ENCODE data around the gene MID2. TPM values are rescaled to one million over a fixed set of nuclear protein-coding genes. Genes with fewer than 3 reads are reported as not detected.

Gene MID2
- total RNA-seq, 1 experiment from 2014 or later: 5.1 TPM

GRCh38 chrX:107836958-107837357 lies 11.3 kb downstream of the MID2 start:
- POLR2A ChIA-PET: no interaction called here
- H3K9me3 ChIP-seq (ENCODE audit: control insufficient read depth in 1 of 2, insufficient read depth in 1 of 2, low read depth in 1 of 2, low read length in 2 of 2): no peaks in the 10 kb centered on the region
- H3K27ac ChIP-seq (ENCODE audit: low read depth, low read length): no peak overlapping the region
- no TSS peak for BruUV-seq (replicated peaks)
- no peak overlapping the region for H2AFZ ChIP-seq (ENCODE audit: low read depth, low read length, poor library complexity, severe bottlenecking)
- intact Hi-C loops (cut with micrococcal nuclease): no loop called here
- RAD21 ChIA-PET (ENCODE audit: low non-redundant PET in 1 of 2, low total read pairs in 2 of 2, uncharacterized antibody in 2 of 2, unreplicated experiment in 2 of 2): no interaction called here
- H3K4me3 ChIP-seq (replicated peaks in 1 of 2; ENCODE audit: low read depth in 1 of 2, low read length in 2 of 2): no peak overlapping the region
- H4K20me1 ChIP-seq (ENCODE audit: insufficient read depth): no peaks in the 10 kb centered on the region
- TF ChIP-seq, protein P1, sequence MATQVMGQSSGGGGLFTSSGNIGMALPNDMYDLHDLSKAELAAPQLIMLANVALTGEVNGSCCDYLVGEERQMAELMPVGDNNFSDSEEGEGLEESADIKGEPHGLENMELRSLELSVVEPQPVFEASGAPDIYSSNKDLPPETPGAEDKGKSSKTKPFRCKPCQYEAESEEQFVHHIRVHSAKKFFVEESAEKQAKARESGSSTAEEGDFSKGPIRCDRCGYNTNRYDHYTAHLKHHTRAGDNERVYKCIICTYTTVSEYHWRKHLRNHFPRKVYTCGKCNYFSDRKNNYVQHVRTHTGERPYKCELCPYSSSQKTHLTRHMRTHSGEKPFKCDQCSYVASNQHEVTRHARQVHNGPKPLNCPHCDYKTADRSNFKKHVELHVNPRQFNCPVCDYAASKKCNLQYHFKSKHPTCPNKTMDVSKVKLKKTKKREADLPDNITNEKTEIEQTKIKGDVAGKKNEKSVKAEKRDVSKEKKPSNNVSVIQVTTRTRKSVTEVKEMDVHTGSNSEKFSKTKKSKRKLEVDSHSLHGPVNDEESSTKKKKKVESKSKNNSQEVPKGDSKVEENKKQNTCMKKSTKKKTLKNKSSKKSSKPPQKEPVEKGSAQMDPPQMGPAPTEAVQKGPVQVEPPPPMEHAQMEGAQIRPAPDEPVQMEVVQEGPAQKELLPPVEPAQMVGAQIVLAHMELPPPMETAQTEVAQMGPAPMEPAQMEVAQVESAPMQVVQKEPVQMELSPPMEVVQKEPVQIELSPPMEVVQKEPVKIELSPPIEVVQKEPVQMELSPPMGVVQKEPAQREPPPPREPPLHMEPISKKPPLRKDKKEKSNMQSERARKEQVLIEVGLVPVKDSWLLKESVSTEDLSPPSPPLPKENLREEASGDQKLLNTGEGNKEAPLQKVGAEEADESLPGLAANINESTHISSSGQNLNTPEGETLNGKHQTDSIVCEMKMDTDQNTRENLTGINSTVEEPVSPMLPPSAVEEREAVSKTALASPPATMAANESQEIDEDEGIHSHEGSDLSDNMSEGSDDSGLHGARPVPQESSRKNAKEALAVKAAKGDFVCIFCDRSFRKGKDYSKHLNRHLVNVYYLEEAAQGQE (IDR thresholded peaks at IDR 0.05; ENCODE audit: low read depth): no peak
- TF ChIP-seq EZH2 (IDR thresholded peaks at IDR 0.05) (no peak), JUND (IDR thresholded peaks at IDR 0.05) (no peak), CEBPB (IDR thresholded peaks at IDR 0.05; ENCODE audit: low read depth) (no peak), FOSL1 (IDR thresholded peaks at IDR 0.05; ENCODE audit: low read depth) (no peak), POLR2AphosphoS5 (IDR thresholded peaks at IDR 0.05; ENCODE audit: low read depth, low read length) (no peak)
- H3K79me2 ChIP-seq (ENCODE audit: insufficient read depth, low read length): no peaks in the 10 kb centered on the region
- DNase-seq (ENCODE audit: low read depth, low spot score) (no peak), ATAC-seq (no peak)
- H3K9me2 ChIP-seq (ENCODE audit: insufficient read depth): no peaks in the 10 kb centered on the region
- no peak overlapping the region for H3K9ac ChIP-seq (ENCODE audit: low read length)
- H3K36me3 ChIP-seq (ENCODE audit: control insufficient read depth in 1 of 2, insufficient read depth in 2 of 2, low read length in 2 of 2): no peaks in the 10 kb centered on the region; a peak in 1 of 4 replicates
- CTCF ChIA-PET: no interaction called here
- no peak overlapping the region for H3K4me2 ChIP-seq (ENCODE audit: low read length)
- H3K4me1 ChIP-seq (ENCODE audit: control insufficient read depth in 1 of 2, insufficient read depth in 2 of 2, low read length in 2 of 2): no peaks in the 10 kb centered on the region
- no peaks in the 10 kb centered on the region for H3K27me3 ChIP-seq (ENCODE audit: insufficient read depth, low read length)

DNA sequence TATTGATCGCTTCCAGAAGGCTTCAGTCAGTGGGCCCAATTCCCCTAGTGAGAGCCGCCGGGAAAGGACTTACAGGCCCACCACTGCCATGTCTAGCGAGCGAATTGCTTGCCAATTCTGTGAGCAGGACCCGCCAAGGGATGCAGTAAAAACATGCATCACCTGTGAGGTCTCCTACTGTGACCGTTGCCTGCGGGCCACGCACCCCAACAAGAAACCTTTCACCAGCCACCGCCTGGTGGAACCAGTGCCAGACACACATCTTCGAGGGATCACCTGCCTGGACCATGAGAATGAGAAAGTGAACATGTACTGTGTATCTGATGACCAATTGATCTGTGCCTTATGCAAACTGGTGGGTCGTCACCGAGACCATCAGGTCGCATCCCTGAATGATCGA lies 15.3 kb downstream of the MID2 start:
- intact Hi-C loops (cut with micrococcal nuclease): no loop called here
- Histone ChIP-seq H3K9me2 (ENCODE audit: insufficient read depth) (no peaks in the 10 kb centered on the region), H3K9ac (ENCODE audit: low read length) (no peak overlapping the region), H3K4me2 (ENCODE audit: low read length) (no peak overlapping the region), H2AFZ (ENCODE audit: low read depth, low read length, poor library complexity, severe bottlenecking) (no peak overlapping the region), H3K27ac (ENCODE audit: low read depth, low read length) (no peak overlapping the region), H3K27me3 (ENCODE audit: insufficient read depth, low read length) (no peaks in the 10 kb centered on the region), H3K79me2 (ENCODE audit: insufficient read depth, low read length) (no peaks in the 10 kb centered on the region), H3K9me3 (ENCODE audit: control insufficient read depth in 1 of 2, insufficient read depth in 1 of 2, low read depth in 1 of 2, low read length in 2 of 2) (no peaks in the 10 kb centered on the region), H3K4me1 (ENCODE audit: control insufficient read depth in 1 of 2, insufficient read depth in 2 of 2, low read length in 2 of 2) (no peaks in the 10 kb centered on the region), H3K4me3 (replicated peaks in 1 of 2; ENCODE audit: low read depth in 1 of 2, low read length in 2 of 2) (no peak overlapping the region), H4K20me1 (ENCODE audit: insufficient read depth) (no peaks in the 10 kb centered on the region), H3K36me3 (ENCODE audit: control insufficient read depth in 1 of 2, insufficient read depth in 2 of 2, low read length in 2 of 2) (no peaks in the 10 kb centered on the region; a peak in 1 of 4 replicates)
- BruUV-seq (replicated peaks): no TSS peak
- ATAC-seq (no peak), DNase-seq (ENCODE audit: low read depth, low spot score) (no peak)
- ChIA-PET POLR2A (no interaction called here), RAD21 (ENCODE audit: low non-redundant PET in 1 of 2, low total read pairs in 2 of 2, uncharacterized antibody in 2 of 2, unreplicated experiment in 2 of 2) (no interaction called here), CTCF (no interaction called here)
- TF ChIP-seq MAX (IDR thresholded peaks at IDR 0.05) (no peak), CBX3 (IDR thresholded peaks at IDR 0.05; ENCODE audit: low read depth) (no peak), ZNF274 (IDR thresholded peaks at IDR 0.05; ENCODE audit: low read depth, low read length) (no peak), EZH2 (IDR thresholded peaks at IDR 0.05) (no peak), ELF1 (IDR thresholded peaks at IDR 0.05; ENCODE audit: borderline replicate concordance, low read depth) (no peak), SIN3A (IDR thresholded peaks at IDR 0.05; ENCODE audit: low read depth) (no peak), POLR2A (IDR thresholded peaks at IDR 0.05; ENCODE audit: borderline replicate concordance, extremely low read depth, insufficient read depth, insufficient read length) (no peak), POLR2AphosphoS5 (IDR thresholded peaks at IDR 0.05; ENCODE audit: low read depth, low read length) (no peak), RAD21 (IDR thresholded peaks at IDR 0.05; ENCODE audit: low read depth) (no peak), FOSL1 (IDR thresholded peaks at IDR 0.05; ENCODE audit: low read depth) (no peak), SP1 (IDR thresholded peaks at IDR 0.05; ENCODE audit: low read depth) (no peak), ZFX (IDR thresholded peaks at IDR 0.05) (no peak), ATF3 (IDR thresholded peaks at IDR 0.05) (no peak), CEBPB (IDR thresholded peaks at IDR 0.05; ENCODE audit: low read depth) (no peak), JUND (IDR thresholded peaks at IDR 0.05) (no peak), YY1 (IDR thresholded peaks at IDR 0.05; ENCODE audit: extremely low read depth, insufficient replicate concordance, low read depth, low read length) (no peak), SRF (IDR thresholded peaks at IDR 0.05; ENCODE audit: low read depth) (no peak), EZH2phosphoT487 (IDR thresholded peaks at IDR 0.05; ENCODE audit: borderline replicate concordance) (no peak)

All from HCT116 (cell line).